Spleen (tissue), 11 donors: Measurements from ENCODE around the gene SLC2A10. TPM values are rescaled to one million over a fixed set of nuclear protein-coding genes. Genes with fewer than 3 reads are reported as not detected.
A peak's percentile ranks its signal among the peaks of the same experiment; 100 is the strongest.

Source experiments
- DNase-seq: peaks from one replicate; pipeline ENCODE4 v3.0.0-alpha.2; 2020
- H3K27ac ChIP-seq, 8 donors: fragments of 200-600 bp; sonication (generic) in 7 of 8; 1 replicate in 4 of 8; 2 replicates in 4 of 8; pipeline versions ENCODE4 v1.5.0 to v1.8.0; 2016 to 2021; ENCODE audit warnings: inconsistent platforms in 4 of 8, mild to moderate bottlenecking in 4 of 8, moderate library complexity in 1 of 8
- H3K27me3 ChIP-seq, 7 donors: fragments of 200-600 bp; sonication (generic) in 6 of 7; replicated peaks in 1 of 7; 1 replicate in 4 of 7; 2 replicates in 3 of 7; pipeline versions ENCODE4 v1.5.0 to v1.8.0; 2016 to 2021; ENCODE audit warnings: inconsistent platforms in 3 of 7, mild to moderate bottlenecking in 1 of 7
- H3K36me3 ChIP-seq, 6 donors: fragments of 200-600 bp; sonication (generic) in 5 of 6; 1 replicate in 4 of 6; 2 replicates in 2 of 6; pipeline versions ENCODE4 v1.5.0 to v1.8.0; 2016 to 2021; ENCODE audit warnings: inconsistent platforms in 2 of 6
- H3K4me1 ChIP-seq, 6 donors: fragments of 200-600 bp; sonication (generic) in 5 of 6; 1 replicate in 3 of 6; 2 replicates in 3 of 6; pipeline versions ENCODE4 v1.5.0 to v1.8.0; 2016 to 2021; ENCODE audit warnings: inconsistent platforms in 3 of 6
- H3K4me3 ChIP-seq, 8 donors: fragments of 200-600 bp; sonication (generic) in 7 of 8; 1 replicate in 4 of 8; 2 replicates in 4 of 8; pipeline versions ENCODE4 v1.5.0 to v1.8.0; 2016 to 2021; ENCODE audit warnings: inconsistent platforms in 4 of 8, mild to moderate bottlenecking in 4 of 8, moderate library complexity in 2 of 8
- H3K9me3 ChIP-seq, 8 donors: fragments of 200-600 bp; sonication (generic) in 7 of 8; 1 replicate in 4 of 8; 2 replicates in 4 of 8; pipeline versions ENCODE4 v1.5.0 to v1.8.0; 2016 to 2021; ENCODE audit warnings: inconsistent platforms in 4 of 8
- CTCF ChIP-seq, 11 experiments: fragments of 200-600 bp in 7 of 11; fragments of 450-650 bp in 4 of 11; sonication (generic) in 4 of 11; IDR thresholded peaks in 8 of 11; conservative IDR thresholded peaks in 3 of 11; 1 replicate in 7 of 11; 2 replicates in 4 of 11; pipeline versions ENCODE4 v1.4.0 to v1.8.0; 2016 to 2021; ENCODE audit warnings: antibody characterized with exemption in 11 of 11, inconsistent platforms in 4 of 11, mild to moderate bottlenecking in 1 of 11
- POLR2A ChIP-seq, 3 donors: fragments of 450-650 bp; IDR thresholded peaks; one replicate each; pipeline ENCODE4 v1.5.1; 2017; ENCODE audit warnings: antibody characterized with exemption in 3 of 3, mild to moderate bottlenecking in 1 of 3
- POLR2AphosphoS5 ChIP-seq, 3 donors: sonication (generic); formaldehyde crosslinking; IDR thresholded peaks; one replicate each; pipeline ENCODE4 v1.5.1; 2017; ENCODE audit warnings: antibody characterized with exemption in 3 of 3
- WGBS, 5 donors: extraction: QIAGEN DNeasy Blood & Tissue Kit in 3 of 5; methylation state at CpG; one replicate each; pipeline versions ENCODE4 v1.1.5 to v1.1.7; 2013 to 2018; 5-methylcytosine and 5-hydroxymethylcytosine counted together
- intact Hi-C: fragments of 100-400 bp; cut with DNase I; formaldehyde crosslinking; loops from one replicate; pipeline ENCODE4 v1.15.0; 2023; ENCODE audit warnings: low total_unique reads
- polyA plus RNA-seq, 3 donors: library from polyadenylated mRNA; stranded (reverse); fragments of 200-250 nt; gene quantifications; one replicate each; pipeline ENCODE4 v1.2.1, GENCODE V29; 2013
- total RNA-seq, 7 donors: library from RNA; depleted of rRNA in 3 of 7; stranded (reverse); fragments of >200 nt in 3 of 7; fragmentation: NEBNext Ultra II Directional in 4 of 7; extraction: Animal tissue kit (Norgen Biotek cat#: 25700) in 4 of 7; gene quantifications; one replicate each; pipeline versions ENCODE4 v1.1.0 to v1.2.1, GENCODE V29; 2016 to 2021
- donor health status: healthy with polysubstance abuse.
- donor health status: DM: no; HTN: no; CAD: no; lungs with moderate emphysema.
- donor health status: DM: no; HTN: no; CAD: no.
- donor health status: Bipolar disorder and iron deficiency.
- donor health status: healthy.
- donor health status: DM: no; HTN: no; CAD: no.
- donor health status: DM: yes; HTN: yes; CAD: no.

Gene SLC2A10
- total and polyA plus RNA-seq, 10 donors = 1.9 to 7.3 (median 2.9) TPM

GRCh38 chr20:46683939-46684750 is 25.3 kb upstream of the SLC2A10 start:
- no peaks in the 10 kb centered on the region for H3K9me3 ChIP-seq
- no peak for DNase-seq
- peaks cover 29 to 80% (median 63%) of the 10 kb centered on the region in 6 donors for H3K4me1 ChIP-seq
- no peaks in the 10 kb centered on the region for H3K27me3 ChIP-seq
- peak overlapping the region in 2 of 8 donors; percentile 7 to 33 for H3K4me3 ChIP-seq
- intact Hi-C loops = loop anchor here (5.0 kb wide), 1 partner anchor 162 kb away; no protein-coding TSS in a partner anchor
- peaks cover 0 to 49% (median 9%) of the 10 kb centered on the region in 6 donors for H3K36me3 ChIP-seq
- no peak for TF ChIP-seq POLR2A (IDR thresholded peaks at IDR 0.05)
- TF ChIP-seq POLR2AphosphoS5 (IDR thresholded peaks at IDR 0.05) = no peak
- TF ChIP-seq CTCF (IDR thresholded peaks at IDR 0.05 in 8 of 11, conservative IDR thresholded peaks at IDR 0.05 in 3 of 11) = no peak
- peak overlapping the region in 1 of 8 donors; percentile 11 for H3K27ac ChIP-seq
- 65 to 80% (median 74%) methylated on average over 23 of the region's 23 CpGs for WGBS, 5 donors

- Histone ChIP-seq H3K4me1 (peaks cover 22 to 67% (median 48%) of the 10 kb centered on the region in 6 donors), H3K36me3 (peaks cover 0 to 37% (median 6%) of the 10 kb centered on the region in 6 donors), H3K27ac (peak overlapping the region; percentile 77 to 94 (median 90)), H3K9me3 (no peaks in the 10 kb centered on the region), H3K4me3 (peak overlapping the region; percentile 64 to 93 (median 84)), H3K27me3 (no peaks in the 10 kb centered on the region)
- intact Hi-C loops = no loop called here
- DNase-seq = no peak
- TF ChIP-seq POLR2AphosphoS5 (IDR thresholded peaks at IDR 0.05) (no peak), CTCF (IDR thresholded peaks at IDR 0.05 in 8 of 11, conservative IDR thresholded peaks at IDR 0.05 in 3 of 11) (no peak), POLR2A (IDR thresholded peaks at IDR 0.05) (no peak)
- 16 to 20% (median 17%) methylated on average over 19 to 20 of the region's 20 CpGs for WGBS, 5 donors
These were observed 21.0 kb upstream of the SLC2A10 start for GRCh38 chr20:46688151-46689081.

- DNase-seq = peak; percentile 99
- Histone ChIP-seq H3K27me3 (no peaks in the 10 kb centered on the region), H3K9me3 (no peaks in the 10 kb centered on the region), H3K4me1 (peaks cover 22 to 59% (median 42%) of the 10 kb centered on the region in 6 donors), H3K27ac (peak within 1 kb of the TSS; percentile 77 to 94 (median 90)), H3K36me3 (peaks cover 0 to 29% (median 6%) of the 10 kb centered on the region in 6 donors), H3K4me3 (peak within 1 kb of the TSS; percentile 64 to 93 (median 84))
- TF ChIP-seq CTCF (IDR thresholded peaks at IDR 0.05 in 8 of 11, conservative IDR thresholded peaks at IDR 0.05 in 3 of 11) (peak; percentile 42 to 80 (median 50)), POLR2A (IDR thresholded peaks at IDR 0.05) (peak in 2 of 3 donors; percentile 16 to 42), POLR2AphosphoS5 (IDR thresholded peaks at IDR 0.05) (peak; percentile 90 to 94 (median 90))
- 0 to 1% (median 0%) methylated on average over 34 to 71 of the region's 71 CpGs for WGBS, 5 donors
- intact Hi-C loops = no loop called here
These were observed 20.2 kb upstream of the SLC2A10 start, which contains the start of gene TP53RK for GRCh38 chr20:46689082-46689753. Gene TP53RK (minus strand): TSS chr20:46689444. CDS start chr20:46689414, 30 bp downstream.
